SHP77 (cell line): ENCODE data around the gene MTX3.

ENCODE experiments used
- DNase-seq, 2 experiments: peaks; one replicate each; lab custom pipeline; 2025; lab: John Stamatoyannopoulos, UW

The MTX3 gene, protein sequence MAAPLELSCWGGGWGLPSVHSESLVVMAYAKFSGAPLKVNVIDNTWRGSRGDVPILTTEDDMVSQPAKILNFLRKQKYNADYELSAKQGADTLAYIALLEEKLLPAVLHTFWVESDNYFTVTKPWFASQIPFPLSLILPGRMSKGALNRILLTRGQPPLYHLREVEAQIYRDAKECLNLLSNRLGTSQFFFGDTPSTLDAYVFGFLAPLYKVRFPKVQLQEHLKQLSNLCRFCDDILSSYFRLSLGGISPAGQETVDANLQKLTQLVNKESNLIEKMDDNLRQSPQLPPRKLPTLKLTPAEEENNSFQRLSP

DNA sequence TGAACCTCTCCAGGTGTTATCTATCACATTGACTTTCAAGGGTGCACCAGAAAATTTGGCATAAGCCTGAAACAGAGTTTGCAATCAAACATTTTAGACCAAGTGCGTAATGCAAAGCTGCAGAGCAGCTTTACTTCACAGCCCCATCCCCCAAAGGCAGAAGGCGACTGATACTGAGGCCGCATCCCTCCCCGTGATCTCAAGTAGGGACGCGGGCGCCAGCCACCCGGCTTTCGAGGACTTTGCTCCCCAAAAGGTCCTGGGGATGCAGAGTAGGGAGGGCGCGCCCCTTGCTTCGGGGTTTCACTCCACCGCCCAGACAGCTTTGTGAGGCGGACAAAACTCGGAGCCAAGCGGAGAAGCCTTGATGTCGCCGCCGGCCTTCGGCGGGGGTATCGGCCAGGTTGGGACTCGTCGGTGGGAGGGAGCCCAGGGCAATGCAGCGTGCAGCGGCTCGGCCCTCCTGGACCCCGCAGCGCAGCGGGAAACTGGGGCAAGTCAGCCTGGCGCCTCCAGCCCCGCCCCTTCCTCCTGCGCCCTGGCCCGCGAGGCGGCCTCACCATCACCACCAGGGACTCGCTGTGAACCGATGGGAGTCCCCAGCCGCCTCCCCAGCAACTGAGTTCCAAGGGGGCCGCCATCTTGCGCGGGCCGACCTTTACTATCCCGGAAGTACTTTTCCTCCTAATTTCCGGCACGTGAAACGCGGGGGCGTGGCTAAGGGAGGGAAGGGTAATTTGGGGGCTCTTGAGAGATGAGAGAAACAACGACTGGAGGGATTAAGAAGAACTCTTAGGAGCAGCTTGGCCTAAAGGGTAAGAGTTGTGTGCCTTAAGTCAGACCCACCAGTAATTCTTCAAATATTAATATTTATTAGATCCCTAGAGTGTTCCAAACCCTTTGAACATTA, at the start of gene MTX3:
MTX3 (minus strand) TSS at position 665 of the 910 bp plus-strand sequence; CDS start at position 641, 24 bp downstream.
- peak; percentile 85 to 93 for DNase-seq

GRCh38 chr5:80039650-80040049, 48.6 kb upstream of the MTX3 start:
- no peak for DNase-seq

GRCh38 chr5:80037366-80037765, 46.3 kb upstream of the MTX3 start:
- DNase-seq = no peak

DNA sequence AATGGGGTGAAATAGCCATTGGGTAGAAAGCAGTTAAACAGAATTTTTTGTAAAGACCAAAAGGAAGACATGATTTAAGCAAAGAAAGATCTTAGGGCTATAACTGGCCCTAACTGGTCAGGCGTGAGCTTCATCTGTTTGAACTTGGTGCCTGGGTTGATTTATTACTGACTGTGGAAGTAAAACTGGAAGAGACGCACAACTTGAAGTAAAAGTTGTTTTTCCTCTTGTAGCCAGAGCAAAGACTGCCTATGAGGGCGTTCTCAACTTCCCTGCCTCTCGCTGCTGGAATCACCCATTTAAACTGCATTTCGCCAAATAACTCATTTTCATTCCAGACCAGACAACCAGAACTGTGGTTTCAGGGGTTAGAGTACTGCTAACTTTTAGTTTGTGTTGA, 45.6 kb upstream of the MTX3 start:
- no peak for DNase-seq

DNA sequence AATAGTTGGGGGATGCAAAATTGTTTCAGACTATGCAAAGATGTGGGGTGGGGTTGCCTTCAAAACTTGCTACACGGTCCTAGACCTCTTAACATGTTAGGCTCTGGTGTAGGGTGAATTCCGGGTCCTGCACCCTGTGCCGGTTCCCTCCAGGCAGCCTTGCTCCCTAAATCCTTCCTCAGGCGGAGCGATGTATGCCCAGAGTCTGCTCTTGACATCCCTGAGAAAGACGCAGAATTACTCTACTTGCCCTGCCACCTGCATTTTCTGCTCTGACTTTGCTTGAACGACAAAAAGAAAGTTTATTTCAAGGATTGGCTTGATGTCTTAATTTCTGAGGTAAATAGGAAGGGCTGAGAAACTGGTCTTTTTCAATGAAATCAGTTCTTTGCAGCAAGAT, 44.8 kb upstream of the MTX3 start:
- DNase-seq = no peak

DNA sequence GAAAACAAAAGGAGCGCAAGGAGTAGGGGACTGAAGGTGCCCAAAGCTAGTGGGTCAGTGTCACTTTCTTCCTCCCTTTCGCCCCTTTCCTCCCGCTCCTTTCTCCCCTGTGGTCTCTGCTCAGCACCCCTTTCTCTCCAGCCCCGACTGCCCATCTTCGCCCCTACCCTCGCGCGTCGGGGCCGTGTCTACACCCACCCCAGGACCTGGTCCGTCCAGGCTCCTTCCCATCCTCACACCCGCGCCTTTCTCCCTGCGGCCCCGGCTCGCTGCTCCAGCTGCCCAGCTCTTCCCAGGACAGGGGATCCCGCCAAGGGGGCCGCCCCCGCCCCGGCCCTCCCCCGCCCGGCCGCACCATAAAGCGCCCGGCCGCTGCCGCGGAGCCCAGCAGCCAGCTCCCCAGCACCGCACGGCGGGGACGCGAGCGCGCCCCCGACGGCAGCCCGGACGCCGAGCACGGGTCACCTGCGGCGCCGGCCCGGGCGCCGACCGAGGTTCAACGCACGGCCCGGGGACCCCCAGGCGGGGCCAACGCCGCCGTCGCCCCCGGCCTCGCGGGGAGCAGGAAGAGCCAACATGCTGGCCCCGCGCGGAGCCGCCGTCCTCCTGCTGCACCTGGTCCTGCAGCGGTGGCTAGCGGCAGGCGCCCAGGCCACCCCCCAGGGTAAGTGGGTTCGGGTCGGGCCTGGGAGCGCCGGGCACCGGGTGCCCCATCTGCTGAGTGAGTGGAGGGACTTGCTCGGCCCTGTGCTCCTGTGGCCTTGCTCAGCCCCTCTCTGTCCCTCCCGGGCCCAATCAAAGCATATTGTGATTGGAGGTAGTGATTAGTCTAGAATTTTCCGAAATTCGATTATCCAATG, 44.1 kb upstream of the MTX3 start, which contains the start of gene THBS4:
THBS4 (plus strand) TSS at position 387 of the 860 bp plus-strand sequence; CDS start at position 577, 190 bp downstream.
- no peak for DNase-seq

GRCh38 chr5:80034559-80034958, 43.5 kb upstream of the MTX3 start:
- DNase-seq = no peak

- no peak for DNase-seq
Measured at GRCh38 chr5:80033513-80033912, 42.5 kb upstream of the MTX3 start.

DNA sequence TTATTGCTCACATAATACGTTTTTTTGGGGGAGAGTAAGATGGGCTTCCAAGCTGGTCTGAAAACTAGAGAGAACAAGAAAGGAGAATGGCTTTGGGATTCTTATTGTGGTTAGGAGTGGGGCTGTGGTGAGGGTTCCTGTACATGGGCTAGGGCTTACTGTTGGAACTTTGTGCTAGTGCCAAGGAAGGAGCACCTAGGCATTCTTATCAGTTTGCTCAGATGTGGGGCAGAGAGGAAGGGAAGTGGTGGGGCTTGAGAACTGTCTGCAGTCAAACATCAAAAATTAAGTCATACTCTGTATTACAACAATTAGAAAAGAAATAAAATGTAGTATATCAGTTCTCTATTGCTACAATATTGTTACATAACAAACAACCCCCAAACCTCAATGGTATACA, 40.0 kb upstream of the MTX3 start:
- no peak for DNase-seq

DNA sequence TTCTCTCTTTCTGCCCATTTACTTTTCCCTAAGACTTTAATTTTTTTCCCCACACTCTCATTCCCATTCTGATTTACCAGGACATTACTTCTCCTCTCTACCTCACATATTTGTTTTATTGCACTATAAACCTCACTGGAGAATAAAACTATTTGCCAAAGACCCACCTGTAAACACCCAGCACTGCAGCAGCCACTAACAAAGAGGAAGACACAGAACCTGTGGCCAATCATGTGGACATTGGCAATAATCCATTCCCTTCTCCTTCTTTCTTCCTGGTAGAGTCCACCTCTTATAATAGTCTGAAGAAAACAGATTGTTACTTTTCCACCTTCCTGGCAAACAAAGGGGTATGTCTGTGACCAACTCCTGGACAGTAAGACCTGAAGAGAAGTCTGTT, 35.8 kb upstream of the MTX3 start:
- DNase-seq = no peak

- no peak for DNase-seq
Measured at GRCh38 chr5:80025069-80025468, 34.0 kb upstream of the MTX3 start.

- no peak for DNase-seq
Measured at GRCh38 chr5:80010754-80011392, 19.8 kb upstream of the MTX3 start.

DNA sequence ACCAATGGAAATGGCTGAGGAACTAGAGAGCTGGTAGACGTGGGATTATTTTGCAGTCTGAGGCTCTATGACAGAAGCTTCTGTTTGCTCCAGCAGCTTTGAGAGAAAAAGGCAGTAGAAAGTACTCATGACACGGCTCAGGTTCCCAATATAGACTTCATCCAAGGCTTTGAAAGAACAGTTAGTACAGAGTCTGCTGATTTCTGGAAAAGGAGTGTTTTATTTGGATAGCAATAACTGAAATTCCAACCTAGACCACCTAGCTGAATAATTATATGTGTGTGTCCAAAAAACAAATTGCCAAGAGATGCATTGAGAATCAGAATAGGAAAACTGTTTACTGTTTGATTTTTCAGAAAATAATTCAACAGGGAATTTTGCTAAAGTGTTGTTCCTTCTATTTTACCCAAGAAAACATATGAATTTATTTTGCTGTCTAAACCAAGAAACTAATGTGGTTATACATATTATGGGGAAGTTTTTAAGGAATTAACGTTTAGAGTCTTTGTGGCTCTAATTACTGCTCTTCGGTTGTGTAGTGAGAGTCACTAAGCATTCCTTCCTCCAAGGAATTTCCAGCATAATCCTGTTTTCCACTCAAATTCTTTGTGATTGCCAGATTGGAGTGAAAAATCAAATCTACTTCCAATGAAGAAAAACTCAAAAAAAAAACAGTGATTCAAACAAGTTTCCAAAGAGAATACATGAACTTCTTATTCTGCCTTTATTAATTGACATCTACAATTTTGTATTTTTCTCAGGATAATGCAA, 18.1 kb upstream of the MTX3 start:
- DNase-seq = no peak

DNA sequence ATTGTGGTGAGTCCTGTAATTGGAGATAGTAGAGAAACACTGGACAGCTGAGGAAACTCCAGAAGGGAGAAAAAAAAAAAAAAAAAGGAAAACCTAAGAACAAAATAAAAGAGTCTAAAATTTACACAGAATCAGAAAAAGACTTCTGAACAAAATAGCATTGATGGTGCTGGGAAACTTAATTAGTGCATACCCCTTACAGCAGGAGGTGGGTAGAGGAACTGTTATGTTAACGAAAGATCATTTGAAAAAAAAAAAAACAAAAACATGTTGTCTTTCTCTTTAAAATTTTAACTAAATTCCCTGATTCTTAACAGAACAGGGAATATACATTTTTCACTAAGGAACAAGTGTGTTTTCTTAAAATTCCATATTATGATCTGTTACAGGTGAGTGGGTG, 11.6 kb upstream of the MTX3 start:
- no peak for DNase-seq

- no peak for DNase-seq
Measured at GRCh38 chr5:79999722-80000121, 8.7 kb upstream of the MTX3 start.

GRCh38 chr5:79992891-79993657, 2.0 kb upstream of the MTX3 start:
- no peak for DNase-seq

DNA sequence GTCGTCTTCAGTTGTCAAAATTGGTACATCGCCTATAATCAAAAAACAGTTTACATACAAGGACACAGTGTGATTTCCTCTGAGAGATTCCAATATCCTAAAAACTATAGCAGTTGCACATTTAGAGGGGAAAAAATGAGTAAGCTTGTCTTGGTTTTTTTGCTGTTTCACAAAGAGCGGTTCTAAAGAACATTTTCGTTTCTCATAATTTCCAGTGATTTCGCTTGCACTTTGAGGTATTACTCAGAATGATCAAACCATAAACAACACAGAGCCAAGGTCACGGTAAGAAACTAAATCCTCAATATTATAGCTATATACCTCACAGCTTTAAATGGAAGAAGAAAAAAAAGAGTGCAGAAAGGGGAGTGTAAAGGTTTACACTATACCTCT, 861 bp downstream of the MTX3 start:
- no peak for DNase-seq

GRCh38 chr5:79986260-79986659, 4.8 kb downstream of the MTX3 start:
- DNase-seq = no peak

DNA sequence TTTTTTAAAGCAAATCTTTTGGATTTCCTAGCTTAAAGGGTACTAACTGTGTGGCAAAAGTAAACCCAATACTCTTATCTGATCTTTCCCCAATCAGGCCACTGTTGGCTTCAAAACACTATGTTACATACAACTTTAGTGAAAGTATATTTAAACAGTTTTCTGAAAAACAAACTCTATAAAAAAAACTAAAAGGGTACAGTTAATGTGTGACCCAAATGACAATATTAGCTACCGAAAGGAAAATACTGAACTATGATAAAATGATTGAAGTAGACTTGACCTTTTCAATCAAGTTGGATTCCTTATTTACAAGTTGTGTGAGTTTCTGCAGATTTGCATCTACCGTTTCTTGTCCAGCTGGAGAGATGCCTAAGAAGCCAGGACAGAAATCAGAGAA, 5.8 kb downstream of the MTX3 start:
- DNase-seq = no peak

DNA sequence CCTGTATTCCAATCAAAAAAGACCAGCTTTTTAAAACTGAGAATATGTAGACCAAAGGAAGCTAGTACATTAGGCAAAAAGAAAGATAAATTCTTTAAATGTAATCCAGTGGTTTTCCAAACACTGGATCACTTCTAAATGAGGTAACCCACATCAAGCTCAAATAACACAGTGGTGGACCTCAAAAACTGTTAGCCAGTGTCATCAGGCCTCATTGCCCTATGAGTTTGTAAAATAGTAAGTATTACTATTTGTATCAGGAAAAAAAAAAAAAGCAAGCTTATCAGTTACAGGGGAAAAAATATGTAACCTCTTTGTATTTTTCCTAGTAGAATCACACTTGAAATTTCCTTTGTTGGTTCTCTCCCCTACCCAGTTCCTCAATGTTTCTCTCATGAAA, 6.7 kb downstream of the MTX3 start:
- no peak for DNase-seq
